MCF 10A (cell line): ENCODE data around the gene TCEAL6. TPM values are rescaled to one million over a fixed set of nuclear protein-coding genes. Genes with fewer than 3 reads are reported as not detected.
"Not testable (repeated sequence)": the region's sequence is repeated elsewhere in the genome, so short reads cannot be mapped to it uniquely, and the experiment has no call there.

Experiments
- BruUV-seq: library from RNA; stranded (reverse); fragments of 400-500 nt; replicated peaks from 2 replicates; lab custom pipeline; 2021; lab: Mats Ljungman, UMichigan
- CTCF ChIA-PET: fragments of 300-600 bp; sonication (Branson Sonifier 250); formaldehyde crosslinking; extraction: SDS; loops from one replicate; lab custom pipeline; 2021; ENCODE audit warnings: antibody characterized with exemption, inconsistent platforms; lab: Yijun Ruan, JAX
- POLR2A ChIA-PET: fragments of 300-600, 350-650 bp; sonication (Branson Sonifier 250); formaldehyde crosslinking; extraction: SDS; loops from one replicate; lab custom pipeline; 2020; ENCODE audit warnings: antibody characterized with exemption, inconsistent platforms; lab: Yijun Ruan, JAX
- DNase-seq: peaks from one replicate; pipeline ENCODE4 v3.0.0-alpha.2; 2018; ENCODE audit not compliant: unreplicated experiment
- H3K27ac Mint-ChIP-seq: one replicate; pipeline ENCODE4 v1.8.0; 2022; ENCODE audit warnings: mild to moderate bottlenecking, low read depth, mixed read lengths; ENCODE audit not compliant: unreplicated experiment
- H3K27me3 Mint-ChIP-seq: one replicate; pipeline ENCODE4 v1.8.0; 2022; ENCODE audit warnings: mixed read lengths; ENCODE audit not compliant: insufficient read depth, unreplicated experiment
- H3K36me3 Mint-ChIP-seq: one replicate; pipeline ENCODE4 v1.8.0; 2022; ENCODE audit warnings: mild to moderate bottlenecking, moderate library complexity, mixed read lengths; ENCODE audit not compliant: insufficient read depth, unreplicated experiment
- H3K4me1 Mint-ChIP-seq: one replicate; pipeline ENCODE4 v1.8.0; 2022; ENCODE audit warnings: mixed read lengths; ENCODE audit not compliant: insufficient read depth, unreplicated experiment
- H3K4me3 Mint-ChIP-seq: one replicate; pipeline ENCODE4 v1.8.0; 2022; ENCODE audit warnings: mild to moderate bottlenecking, moderate library complexity, mixed read lengths; ENCODE audit not compliant: unreplicated experiment
- H3K9me3 Mint-ChIP-seq: one replicate; pipeline ENCODE4 v1.8.0; 2022; ENCODE audit warnings: mixed read lengths; ENCODE audit not compliant: unreplicated experiment
- CTCF ChIP-seq: fragments of 200-600 bp; IDR thresholded peaks from one replicate; pipeline ENCODE4 v1.8.0; 2022; ENCODE audit warnings: antibody characterized with exemption, mild to moderate bottlenecking; ENCODE audit not compliant: unreplicated experiment
- intact Hi-C: fragments of 100-400 bp; cut with micrococcal nuclease; formaldehyde crosslinking; loops from 2 replicates; pipeline ENCODE4 v1.14.1; 2022
- total RNA-seq: library from RNA; stranded (reverse); gene quantifications from 2 replicates; pipeline ENCODE4 v1.2.3, GENCODE V29; 2022

Gene TCEAL6
- total RNA-seq, 1 experiment from 2014 or later = not detected

- intact Hi-C loops = no loop called here
- H3K9me3 Mint-ChIP-seq = no peaks in the 10 kb centered on the region
- DNase-seq = peak; percentile 25
These were observed 12.8 kb downstream of the TCEAL6 start for GRCh38 chrX:102129473-102129872.

GRCh38 chrX:102126863-102127262 is 15.4 kb downstream of the TCEAL6 start:
- Mint-ChIP-seq H3K9me3 (no peaks in the 10 kb centered on the region), H3K27ac (no peak overlapping the region), H3K4me1 (no peaks in the 10 kb centered on the region), H3K4me3 (no peak overlapping the region), H3K27me3 (peaks cover 76% of the 10 kb centered on the region), H3K36me3 (no peaks in the 10 kb centered on the region)
- no peak for TF ChIP-seq CTCF
- intact Hi-C loops = no loop called here
- POLR2A ChIA-PET = no interaction called here
- CTCF ChIA-PET = no interaction called here
- DNase-seq = no peak
- no TSS peak for BruUV-seq

More at GRCh38 chrX:102129473-102129872, 12.8 kb downstream of the TCEAL6 start:
- ChIA-PET POLR2A (no interaction called here), CTCF (interaction anchor here (0.7 to 1.5 kb wide), 4 partner anchors 10 to 1047 kb away, joined by 3 to 9 read pairs (median 4); no protein-coding TSS in a partner anchor)
- no TSS peak for BruUV-seq
- Mint-ChIP-seq H3K27me3 (peaks cover 82% of the 10 kb centered on the region), H3K4me1 (no peaks in the 10 kb centered on the region), H3K27ac (no peak overlapping the region), H3K4me3 (no peak overlapping the region), H3K36me3 (no peaks in the 10 kb centered on the region)
- peak; percentile 46 for TF ChIP-seq CTCF

GRCh38 chrX:102126080-102126818 is 16.0 kb downstream of the TCEAL6 start:
- H3K4me3 Mint-ChIP-seq, BruUV-seq, CTCF ChIA-PET, H3K36me3 Mint-ChIP-seq, H3K27ac Mint-ChIP-seq, POLR2A ChIA-PET, H3K9me3 Mint-ChIP-seq, intact Hi-C loops, DNase-seq, H3K4me1 Mint-ChIP-seq: not testable (repeated sequence)
- peaks cover 70% of the 10 kb centered on the region for H3K27me3 Mint-ChIP-seq

GRCh38 chrX:102125436-102125835 is 16.8 kb downstream of the TCEAL6 start, which contains the start of gene TCEAL2:
Gene TCEAL2 (plus strand): TSS chrX:102125679. CDS start chrX:102126831, 1,152 bp downstream.
- H3K4me3 Mint-ChIP-seq, BruUV-seq, intact Hi-C loops, H3K36me3 Mint-ChIP-seq, DNase-seq, H3K4me1 Mint-ChIP-seq, POLR2A ChIA-PET, H3K9me3 Mint-ChIP-seq, CTCF ChIA-PET, H3K27ac Mint-ChIP-seq: not testable (repeated sequence)
- peaks cover 62% of the 10 kb centered on the region for H3K27me3 Mint-ChIP-seq

DNA sequence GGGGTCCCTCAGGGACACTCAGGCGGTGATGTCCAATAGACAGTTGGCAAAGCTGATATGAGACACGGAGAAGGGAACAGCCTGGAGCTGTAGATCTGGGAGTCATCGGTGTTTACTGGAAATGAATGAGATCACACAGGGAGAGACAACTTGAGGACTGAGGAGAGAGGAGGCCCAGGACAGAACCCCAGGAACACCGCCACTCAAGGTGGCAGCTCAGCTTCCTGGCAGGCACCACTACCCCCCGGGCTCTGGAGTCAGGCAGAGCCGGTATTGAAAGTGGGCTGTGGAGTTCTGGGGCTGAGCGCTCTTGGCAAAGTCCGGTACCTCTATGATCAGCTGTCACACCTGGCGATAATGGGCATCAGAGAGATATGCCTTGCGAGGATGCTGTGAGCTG is 17.3 kb downstream of the TCEAL6 start:
- H3K9me3 Mint-ChIP-seq, H3K4me1 Mint-ChIP-seq, POLR2A ChIA-PET, BruUV-seq, CTCF ChIA-PET, H3K27ac Mint-ChIP-seq, DNase-seq, intact Hi-C loops, H3K36me3 Mint-ChIP-seq, H3K4me3 Mint-ChIP-seq: not testable (repeated sequence)
- peaks cover 58% of the 10 kb centered on the region for H3K27me3 Mint-ChIP-seq
